ENCODE measurements around the gene CCSER1.

GRCh38 chr4:90449626-90450025 lies 322.4 kb downstream of the CCSER1 start:
- no peak for TF ChIP-seq EZH2 (IDR thresholded peaks at IDR 0.05; ENCODE audit: insufficient read depth, poor library complexity, severe bottlenecking)
- TF ChIP-seq EZH2phosphoT487 (IDR thresholded peaks at IDR 0.05; ENCODE audit: insufficient read depth, low read depth): no peak

Measured in GM23248 (cell line).